ENCODE data around the gene FCHO1. TPM values are rescaled to one million over a fixed set of nuclear protein-coding genes. Genes with fewer than 3 reads are reported as not detected.

FCHO1 gene
- total and polyA plus RNA-seq, 2 donors (not counting 1 experiment from before 2014, with no cell fraction given) = 85.7 to 149 TPM

GRCh38 chr19:17753976-17754375, 2.7 kb downstream of the FCHO1 start:
- Histone ChIP-seq H3K36me3 (replicated peaks in 1 of 2; ENCODE audit: control extremely low read depth in 1 of 2, control insufficient read depth in 1 of 2, extremely low read depth in 1 of 2, insufficient read depth in 2 of 2, low read length in 1 of 2) (peaks cover 7 to 31% of the 10 kb centered on the region in 2 experiments), H3K9ac (ENCODE audit: low read length) (no peak overlapping the region), H3K9me3 (ENCODE audit: control extremely low read depth in 1 of 3, control insufficient read depth in 2 of 3, insufficient read depth in 1 of 3, low read length in 2 of 3) (no peaks in the 10 kb centered on the region), H3K4me1 (ENCODE audit: control insufficient read depth in 2 of 2, insufficient read depth in 2 of 2, low read length in 2 of 2) (peaks cover 59 to 76% of the 10 kb centered on the region in 2 donors), H3K27ac (ENCODE audit: low read length in 2 of 2) (peak overlapping the region; percentile 38 to 70), H3K4me2 (replicated peaks; ENCODE audit: low read depth, low read length, poor library complexity, severe bottlenecking) (peak overlapping the region; percentile 62), H3K79me2 (ENCODE audit: control insufficient read depth, insufficient read depth, low read length) (peaks cover 87% of the 10 kb centered on the region), H2AFZ (ENCODE audit: insufficient read depth, low read depth, low read length, poor library complexity, severe bottlenecking) (no peak overlapping the region), H3K4me3 (ENCODE audit: control extremely low read depth in 1 of 5, extremely low read depth in 1 of 5, insufficient read depth in 1 of 5, low read depth in 2 of 5, low read length in 4 of 5) (no peak overlapping the region), H3K27me3 (replicated peaks in 1 of 4; ENCODE audit: control extremely low read depth in 1 of 4, control insufficient read depth in 3 of 4, insufficient read depth in 4 of 4, low read length in 3 of 4) (no peaks in the 10 kb centered on the region), H4K20me1 (ENCODE audit: control insufficient read depth, insufficient read depth, low read length, poor library complexity, severe bottlenecking) (peaks cover 16% of the 10 kb centered on the region)
- POLR2A ChIA-PET = interaction anchor here (0.5 to 1.7 kb wide), 8 partner anchors 8 to 817 kb away, joined by 3 to 18 read pairs (median 10); partner anchors contain the start of genes CCDC124, JAK3 and UBA52
- intact Hi-C loops (cut with micrococcal nuclease) = loop anchor here (2.0 to 10.0 kb wide), 5 partner anchors 15 to 441 kb away; partner anchors contain the start of genes MPV17L2 and RPL18A
- TF ChIP-seq EZH2 (IDR thresholded peaks at IDR 0.05; ENCODE audit: borderline replicate concordance, insufficient read depth, low read depth, low read length, poor library complexity, severe bottlenecking) = no peak
- TF ChIP-seq, protein P1, sequence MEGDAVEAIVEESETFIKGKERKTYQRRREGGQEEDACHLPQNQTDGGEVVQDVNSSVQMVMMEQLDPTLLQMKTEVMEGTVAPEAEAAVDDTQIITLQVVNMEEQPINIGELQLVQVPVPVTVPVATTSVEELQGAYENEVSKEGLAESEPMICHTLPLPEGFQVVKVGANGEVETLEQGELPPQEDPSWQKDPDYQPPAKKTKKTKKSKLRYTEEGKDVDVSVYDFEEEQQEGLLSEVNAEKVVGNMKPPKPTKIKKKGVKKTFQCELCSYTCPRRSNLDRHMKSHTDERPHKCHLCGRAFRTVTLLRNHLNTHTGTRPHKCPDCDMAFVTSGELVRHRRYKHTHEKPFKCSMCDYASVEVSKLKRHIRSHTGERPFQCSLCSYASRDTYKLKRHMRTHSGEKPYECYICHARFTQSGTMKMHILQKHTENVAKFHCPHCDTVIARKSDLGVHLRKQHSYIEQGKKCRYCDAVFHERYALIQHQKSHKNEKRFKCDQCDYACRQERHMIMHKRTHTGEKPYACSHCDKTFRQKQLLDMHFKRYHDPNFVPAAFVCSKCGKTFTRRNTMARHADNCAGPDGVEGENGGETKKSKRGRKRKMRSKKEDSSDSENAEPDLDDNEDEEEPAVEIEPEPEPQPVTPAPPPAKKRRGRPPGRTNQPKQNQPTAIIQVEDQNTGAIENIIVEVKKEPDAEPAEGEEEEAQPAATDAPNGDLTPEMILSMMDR (IDR thresholded peaks at IDR 0.05) = no peak
- CTCF ChIA-PET = interaction anchor here (1.1 to 11.3 kb wide), 18 partner anchors 9 to 258 kb away, joined by 3 to 122 read pairs (median 9); partner anchors contain the start of genes CCDC124 and MAP1S
- ATAC-seq (ENCODE audit: low read depth) = no peak
- DNase-seq = no peak
- peak overlapping the region; percentile 19 for H3K4me3 Mint-ChIP-seq
- H3K27me3 Mint-ChIP-seq = no peaks in the 10 kb centered on the region
- WGBS (ENCODE audit: insufficient coverage) = 71% methylated on average over 9 of the region's 9 CpGs
- H3K27ac Mint-ChIP-seq = peak overlapping the region; percentile 74
- peaks cover 77% of the 10 kb centered on the region for H3K4me1 Mint-ChIP-seq
- H3K9me3 Mint-ChIP-seq (ENCODE audit: insufficient read depth) = no peaks in the 10 kb centered on the region

All from B cell (primary cell).